ENCODE results near the gene PELI2.
A peak's percentile ranks its signal among the peaks of the same experiment; 100 is the strongest.

Gene PELI2

DNA sequence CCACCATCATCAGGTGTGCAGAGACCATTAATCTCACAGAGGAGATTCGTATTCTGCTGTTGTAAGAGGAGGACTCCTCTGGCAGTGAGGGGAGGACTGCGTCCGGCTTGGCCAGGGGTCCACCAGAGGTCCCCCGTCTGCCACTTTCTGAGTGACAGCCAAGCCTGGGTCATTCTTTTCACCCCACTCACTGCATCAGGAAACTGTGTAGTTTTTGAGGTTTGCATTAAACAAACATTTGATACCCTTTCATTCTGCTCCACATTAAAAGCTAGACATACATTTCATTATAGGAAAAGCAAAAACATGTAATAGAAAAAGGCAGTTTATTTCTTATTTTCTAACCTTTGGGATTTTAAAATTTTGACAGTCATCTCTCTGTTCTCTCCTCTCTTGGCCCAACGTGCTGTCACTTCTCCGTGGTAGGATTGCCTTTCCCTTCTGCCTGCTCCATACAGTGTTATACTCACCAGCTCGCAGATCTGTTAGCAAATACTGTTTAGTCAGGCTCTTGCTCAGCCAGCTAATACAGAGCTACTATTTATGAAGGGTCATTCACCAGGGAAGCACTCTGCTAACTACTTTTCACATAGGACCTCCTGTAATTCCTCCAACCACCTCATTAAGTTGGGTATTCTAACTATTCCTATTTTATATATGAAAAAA, 99.3 kb downstream of the PELI2 start:
- no peak for DNase-seq (ENCODE audit: low read depth)

DNA sequence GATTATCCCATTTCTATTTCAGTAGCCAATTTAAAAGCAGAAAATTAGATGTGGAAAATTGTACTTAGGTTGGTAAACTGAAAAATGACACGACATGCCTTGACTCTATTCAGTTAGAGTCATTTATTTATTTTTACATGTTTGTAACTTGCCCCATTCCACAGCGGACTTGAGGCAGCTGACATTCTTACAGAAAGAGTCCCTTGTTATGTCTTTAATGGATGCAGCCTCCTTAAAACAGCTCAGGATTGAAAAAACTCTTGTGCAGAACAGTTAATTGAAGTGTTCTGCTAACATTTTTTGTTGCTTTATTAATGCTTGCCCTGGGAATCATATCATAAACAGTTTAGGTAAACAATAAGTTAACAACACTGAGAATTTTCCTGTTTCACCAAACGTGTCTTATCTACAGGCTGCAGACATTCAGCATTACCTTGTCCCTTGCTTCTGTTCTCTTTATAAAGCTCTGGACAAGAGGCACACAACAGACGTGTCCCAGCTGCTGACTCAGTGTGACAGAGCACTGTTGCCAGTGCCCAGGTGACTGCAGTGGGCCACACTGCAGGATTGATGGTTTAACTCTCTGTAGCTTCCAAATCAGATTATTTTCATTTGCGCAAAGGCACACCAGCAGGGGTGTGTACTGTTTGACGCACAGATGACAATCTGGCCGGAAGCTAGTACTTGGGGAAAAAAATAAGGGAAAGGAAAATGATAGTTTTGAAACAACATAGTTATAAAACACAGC, 101.6 kb downstream of the PELI2 start:
- no peak overlapping the region for H3K4me3 ChIP-seq (ENCODE audit: low read depth, low read length)
- no peak for DNase-seq (ENCODE audit: low read depth)

More for the DNA sequence above, 99.3 kb downstream of the PELI2 start:
- H3K4me3 ChIP-seq (ENCODE audit: low read depth, low read length): no peak overlapping the region

DNA sequence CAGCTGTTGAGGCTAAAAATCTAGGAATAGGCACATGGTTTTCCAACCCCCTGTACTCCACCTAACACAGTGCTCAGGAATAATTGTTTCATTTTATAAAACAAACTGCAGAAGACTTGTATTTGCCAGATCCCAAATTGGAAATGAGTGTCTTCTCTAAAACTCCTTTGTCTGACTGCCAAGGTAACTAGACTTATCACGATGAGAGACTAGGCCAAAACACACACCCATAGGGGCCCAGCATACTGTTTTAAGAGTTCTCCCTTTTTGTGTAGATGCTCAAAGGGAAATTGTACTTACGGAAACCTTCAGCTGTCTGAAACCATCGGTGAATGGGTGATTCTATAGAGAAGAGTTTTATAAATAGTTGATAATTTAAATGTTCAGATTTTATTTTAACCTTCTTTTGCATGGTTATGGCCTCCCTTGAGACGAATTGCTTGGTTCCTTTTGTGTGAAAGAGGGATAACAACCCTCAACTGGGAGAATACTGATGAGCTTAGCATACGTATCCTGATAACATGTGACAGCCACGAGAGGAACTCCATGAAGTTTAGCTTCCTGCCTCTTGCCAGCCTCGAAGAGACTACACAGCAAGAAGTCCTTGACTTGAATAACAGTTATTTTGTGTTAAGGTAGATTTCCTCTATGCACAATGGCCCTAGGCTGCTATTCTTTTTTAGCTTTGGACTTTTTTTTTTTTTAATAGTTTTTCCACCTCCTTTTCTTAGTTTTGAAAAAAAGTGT, 103.3 kb downstream of the PELI2 start:
- H3K4me3 ChIP-seq (ENCODE audit: low read depth, low read length): no peak overlapping the region
- DNase-seq (ENCODE audit: low read depth): no peak

DNA sequence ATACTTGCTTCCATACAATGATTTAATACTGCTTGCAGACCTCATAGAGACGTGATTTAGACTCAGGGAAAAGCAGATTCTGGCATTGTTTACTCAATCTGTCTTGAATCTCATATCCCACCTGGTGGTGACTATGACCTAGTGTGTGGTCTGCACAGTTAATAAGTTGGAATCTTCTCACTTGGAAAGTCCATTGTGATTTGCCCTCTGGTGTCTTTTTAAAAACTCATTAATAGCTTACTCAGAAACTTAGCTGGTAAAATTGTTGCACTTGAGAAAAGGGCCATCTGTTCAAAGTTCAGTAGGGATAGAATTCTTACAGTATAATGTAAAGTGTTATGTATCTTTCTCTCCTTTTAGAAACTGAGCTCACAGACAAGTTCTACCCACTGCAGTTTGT, 106.0 kb downstream of the PELI2 start:
- DNase-seq (ENCODE audit: low read depth): no peak
- no peak overlapping the region for H3K4me3 ChIP-seq (ENCODE audit: low read depth, low read length)

DNA sequence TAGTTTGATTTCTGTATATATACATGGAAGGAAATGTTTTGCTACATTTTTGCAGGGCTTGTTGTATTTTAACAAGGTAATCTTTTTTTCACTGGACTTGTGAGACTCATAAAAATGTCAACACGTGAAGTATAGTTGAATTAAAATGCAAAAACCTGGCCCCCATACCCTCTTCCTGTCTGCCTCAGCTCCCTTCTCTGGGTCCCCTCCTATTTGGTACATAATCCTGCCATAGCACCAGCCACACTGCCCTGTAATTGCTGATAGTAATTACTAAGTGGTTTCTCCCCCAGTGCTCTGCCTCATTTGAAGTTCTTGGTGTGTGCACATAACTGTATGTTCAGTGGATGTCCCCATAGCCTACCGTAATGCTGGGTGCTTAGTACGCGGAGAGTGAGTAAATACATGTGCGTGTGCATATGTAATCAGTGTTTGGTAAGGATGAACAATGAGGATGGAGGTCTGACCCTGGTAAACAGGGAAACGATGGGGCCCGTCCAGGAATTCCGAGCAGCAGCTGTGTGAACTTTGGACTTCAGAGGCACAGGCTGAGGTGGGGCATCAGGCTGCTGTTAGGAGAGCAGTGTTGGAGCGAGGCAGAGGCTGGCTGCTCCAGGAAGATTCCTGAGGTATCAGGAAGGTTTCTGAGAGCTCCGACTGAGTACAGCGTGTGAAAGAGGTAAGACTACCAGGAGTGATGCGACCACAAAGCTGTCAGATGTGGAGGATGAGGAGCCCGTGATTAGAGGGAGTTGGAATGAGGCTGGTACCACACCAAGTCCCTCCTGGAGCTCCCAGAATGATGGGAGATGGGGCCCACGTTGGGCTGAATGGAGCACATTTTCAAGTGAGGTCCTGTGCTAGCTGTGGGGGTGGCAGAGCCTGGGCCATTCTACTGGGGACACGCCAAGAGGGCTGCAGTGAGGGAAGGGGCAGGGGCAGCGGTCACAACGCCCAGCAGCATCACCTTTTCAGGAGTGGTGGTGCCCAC, 106.8 kb downstream of the PELI2 start:
- no peak for DNase-seq (ENCODE audit: low read depth)
- H3K4me3 ChIP-seq (ENCODE audit: low read depth, low read length): no peak overlapping the region

DNA sequence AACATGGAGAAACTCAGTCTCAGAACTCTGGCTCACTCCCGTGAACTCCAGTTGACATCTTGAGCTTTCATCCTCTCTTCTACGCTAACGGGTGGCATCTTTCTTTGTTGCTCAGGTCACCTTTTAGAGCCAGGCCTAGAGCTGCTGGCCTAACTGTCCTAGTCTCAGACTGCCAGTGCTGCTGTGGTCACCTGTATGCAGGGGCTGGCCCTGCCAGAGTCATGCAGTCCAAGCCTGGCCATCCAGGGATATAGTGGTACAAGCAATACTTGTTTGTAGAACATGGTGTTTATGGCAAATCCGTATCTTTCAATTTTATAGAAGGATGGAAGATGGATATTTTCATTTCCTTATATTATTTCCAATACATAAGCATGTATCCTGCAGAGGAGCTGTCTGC, 117.2 kb downstream of the PELI2 start:
- H3K4me3 ChIP-seq (ENCODE audit: low read depth, low read length): no peak overlapping the region
- no peak for DNase-seq (ENCODE audit: low read depth)

DNA sequence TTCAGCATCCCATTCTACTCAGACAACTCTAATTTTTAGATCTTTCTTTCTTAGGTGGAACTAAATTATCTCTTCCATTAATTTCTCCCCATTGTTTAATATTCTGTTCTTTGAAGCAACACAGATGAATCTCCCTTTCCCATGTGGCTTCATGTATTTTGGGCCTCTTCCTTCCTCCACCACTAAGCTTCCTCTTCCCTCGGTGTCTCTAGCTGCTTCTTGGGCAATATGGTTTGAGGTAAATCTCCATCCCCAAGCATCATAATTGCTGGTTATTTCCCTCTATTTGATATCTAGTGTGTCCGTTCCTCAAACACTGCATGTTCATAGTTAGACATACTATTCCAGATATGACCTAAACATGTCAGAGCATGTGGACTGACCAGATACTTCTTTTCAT, 119.2 kb downstream of the PELI2 start:
- H3K4me3 ChIP-seq (ENCODE audit: low read depth, low read length): no peak overlapping the region
- DNase-seq (ENCODE audit: low read depth): no peak

DNA sequence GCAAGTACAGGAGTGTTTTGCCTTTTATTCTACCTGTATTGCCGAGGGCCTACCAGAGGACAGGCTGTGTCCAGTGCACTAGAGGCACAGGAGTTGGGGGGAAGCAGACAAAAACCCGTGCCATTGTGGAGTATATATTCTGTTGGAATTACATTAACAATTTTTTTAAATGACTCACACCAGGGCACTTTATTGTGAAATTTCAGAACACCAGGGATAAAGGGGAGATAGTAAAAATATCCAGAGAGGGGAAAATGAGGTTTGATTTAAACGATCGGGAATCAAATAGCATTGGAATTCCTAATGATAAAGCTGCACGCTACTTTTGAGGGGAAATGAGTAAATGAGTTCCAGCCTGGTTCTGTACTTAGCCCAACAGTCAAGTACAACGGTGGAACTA, 123.2 kb downstream of the PELI2 start:
- H3K4me3 ChIP-seq (ENCODE audit: low read depth, low read length): no peak overlapping the region
- DNase-seq (ENCODE audit: low read depth): no peak

DNA sequence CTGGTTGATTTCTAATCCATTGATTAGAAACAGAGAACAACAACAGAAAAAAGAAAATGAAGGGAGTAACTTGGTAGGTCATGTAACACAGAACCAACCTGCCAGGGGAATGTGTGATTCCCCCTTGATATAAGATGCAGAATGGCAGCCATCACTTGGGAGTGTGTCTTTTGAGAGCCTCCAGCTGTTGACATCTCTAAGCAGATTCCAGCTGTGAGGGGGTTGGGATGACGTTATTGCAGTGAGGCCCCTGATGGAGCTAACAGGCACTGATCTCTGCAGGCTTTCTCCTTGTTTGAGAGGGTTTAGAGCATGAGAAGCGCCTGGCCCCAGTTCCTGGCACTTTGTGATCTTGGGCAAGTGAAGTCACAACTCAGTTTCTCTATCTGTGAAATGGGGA, 124.9 kb downstream of the PELI2 start:
- no peak overlapping the region for H3K4me3 ChIP-seq (ENCODE audit: low read depth, low read length)
- DNase-seq (ENCODE audit: low read depth): no peak

DNA sequence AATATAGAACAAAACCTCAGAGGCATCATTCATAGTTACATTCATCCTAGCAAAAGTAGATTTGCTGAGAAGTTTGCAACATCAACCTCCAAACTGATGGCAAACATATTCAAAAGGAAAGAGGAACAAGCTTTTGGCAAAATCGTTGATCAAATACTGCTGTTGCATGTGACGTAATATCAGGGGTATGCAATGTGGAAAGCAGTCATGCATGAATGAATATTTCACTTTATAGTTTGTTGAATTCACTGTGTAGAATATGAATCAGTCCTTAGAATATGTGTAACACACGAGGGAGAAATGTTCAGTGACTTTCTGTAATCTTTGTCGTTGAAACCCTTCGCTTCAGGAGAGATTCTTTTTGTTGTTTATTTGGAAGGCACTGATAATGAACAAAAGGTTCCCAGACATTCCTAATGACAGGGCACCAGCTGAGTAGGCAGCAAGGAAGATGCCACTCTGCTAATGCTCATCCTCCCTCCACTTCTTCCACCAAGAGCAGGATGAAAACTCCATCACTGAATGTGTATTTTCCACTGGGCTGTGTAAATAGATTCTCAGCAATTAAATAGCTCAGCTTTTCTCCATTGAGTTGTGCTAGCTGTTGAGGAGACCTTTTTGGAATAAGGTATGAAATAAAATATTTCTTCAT, 126.1 kb downstream of the PELI2 start:
- peak; percentile 70 for DNase-seq (ENCODE audit: low read depth)

DNA sequence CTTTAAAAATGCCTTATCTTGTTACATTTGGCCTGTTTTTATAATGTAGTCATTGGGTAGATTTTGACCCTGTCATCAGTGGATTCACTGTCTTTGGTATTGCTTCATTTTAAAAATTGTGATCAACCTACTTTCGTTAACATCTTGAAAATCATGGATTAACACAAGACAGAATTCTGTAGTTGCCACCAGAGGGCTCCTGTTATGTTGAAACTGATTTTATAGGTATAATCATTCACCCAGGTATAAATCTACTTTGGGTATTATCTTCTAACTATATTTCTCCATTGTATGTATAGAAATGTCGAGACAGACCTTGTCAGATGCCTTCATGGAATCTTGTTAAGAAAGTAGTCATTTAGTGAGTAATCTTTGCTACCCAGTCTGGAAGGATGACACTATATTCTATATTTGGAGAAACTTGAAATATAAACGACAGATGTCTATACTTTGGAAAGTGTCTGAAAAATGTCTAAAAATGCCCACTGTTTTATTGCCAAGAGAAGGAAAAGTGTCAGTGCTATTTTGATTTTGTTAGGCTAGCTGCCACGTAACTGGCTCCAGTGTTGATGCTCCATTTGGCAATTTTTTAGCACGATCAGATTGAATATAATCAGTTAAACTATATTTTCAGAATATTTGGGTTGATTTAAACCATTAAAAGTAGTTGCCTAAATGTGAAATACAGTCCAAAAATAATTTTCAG, 129.4 kb downstream of the PELI2 start:
- no peak overlapping the region for H3K4me3 ChIP-seq (ENCODE audit: low read depth, low read length)
- no peak for DNase-seq (ENCODE audit: low read depth)

More for the DNA sequence above, 126.1 kb downstream of the PELI2 start:
- no peak overlapping the region for H3K4me3 ChIP-seq (ENCODE audit: low read depth, low read length)

DNA sequence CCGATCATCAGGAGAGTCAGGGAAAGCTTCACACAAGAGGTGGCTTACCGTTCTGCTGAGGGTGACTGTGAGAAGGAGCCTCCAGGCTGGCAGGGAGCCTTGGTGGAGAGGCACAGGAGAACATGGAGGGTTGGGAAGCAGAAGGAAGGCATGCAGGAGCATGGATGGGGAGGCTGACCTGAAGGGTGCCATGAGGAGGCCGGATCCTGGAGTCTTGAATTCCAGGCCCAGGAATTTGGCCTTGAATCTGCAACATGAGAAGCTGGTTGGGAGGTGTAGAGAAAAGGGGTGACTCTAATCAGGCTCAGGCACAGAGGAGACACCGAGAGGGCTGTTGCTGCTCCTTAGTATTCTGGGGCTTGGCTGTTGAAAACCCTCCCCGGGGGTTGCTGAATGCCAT, 130.2 kb downstream of the PELI2 start:
- DNase-seq (ENCODE audit: low read depth): no peak
- H3K4me3 ChIP-seq (ENCODE audit: low read depth, low read length): no peak overlapping the region

DNA sequence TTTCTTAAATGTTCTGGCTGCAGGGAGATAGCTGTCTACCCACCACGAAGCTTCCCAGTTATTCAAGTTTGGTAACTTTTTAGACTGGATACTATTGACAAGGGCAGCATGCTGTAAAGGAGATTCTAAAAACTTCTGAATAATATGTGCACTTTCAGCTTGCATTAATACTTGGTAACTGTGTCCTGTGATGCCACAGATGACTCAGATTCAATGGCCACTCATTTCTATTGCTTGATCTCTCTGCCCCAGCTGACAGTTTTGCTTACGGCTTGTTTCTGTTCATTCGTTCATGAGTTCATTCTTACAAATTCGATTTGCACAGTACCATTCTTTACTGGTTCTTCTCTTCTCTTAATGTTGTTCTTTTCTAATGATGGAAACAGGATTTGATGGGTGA, 142.8 kb downstream of the PELI2 start:
- DNase-seq (ENCODE audit: low read depth): no peak
- no peak overlapping the region for H3K4me3 ChIP-seq (ENCODE audit: low read depth, low read length)

DNA sequence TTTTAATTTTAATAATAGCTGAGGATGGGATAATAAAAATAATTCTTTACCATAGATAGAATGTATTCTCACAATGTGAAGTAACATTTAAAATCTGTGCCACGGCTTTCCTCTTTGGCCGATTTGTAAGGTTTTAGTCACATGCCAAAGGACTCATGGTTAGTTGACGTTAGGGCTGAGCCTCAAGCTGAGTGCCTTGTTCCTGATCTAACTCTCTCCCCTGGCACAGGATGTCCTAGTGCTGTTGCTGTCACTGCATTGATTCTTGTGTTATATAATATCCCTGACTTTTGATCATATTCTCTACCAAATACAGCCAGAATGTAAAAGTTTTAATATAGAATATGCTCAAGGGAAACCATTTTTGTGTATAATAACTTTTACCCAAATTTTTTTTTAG, 144.3 kb downstream of the PELI2 start:
- H3K4me3 ChIP-seq (ENCODE audit: low read depth, low read length): no peak overlapping the region
- DNase-seq (ENCODE audit: low read depth): no peak

DNA sequence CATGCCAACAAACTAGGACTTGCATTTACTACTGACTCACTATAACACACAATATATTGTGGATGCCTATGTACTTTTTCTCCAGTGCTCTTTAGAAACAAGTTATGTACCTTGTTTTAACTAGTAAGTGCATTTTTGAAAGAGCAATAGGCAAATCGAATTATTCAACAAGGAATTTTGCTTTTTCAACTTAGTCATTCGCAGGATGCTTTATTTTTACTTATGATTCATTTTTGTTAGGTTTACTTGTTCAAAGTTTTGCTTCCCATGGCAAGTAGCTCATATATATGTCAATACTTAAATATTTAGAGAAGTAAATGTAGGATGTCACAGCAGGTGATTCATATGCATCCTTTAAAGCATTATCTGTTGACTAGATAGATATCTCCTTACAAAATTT, 149.8 kb downstream of the PELI2 start:
- no peak for DNase-seq (ENCODE audit: low read depth)
- no peak overlapping the region for H3K4me3 ChIP-seq (ENCODE audit: low read depth, low read length)

DNA sequence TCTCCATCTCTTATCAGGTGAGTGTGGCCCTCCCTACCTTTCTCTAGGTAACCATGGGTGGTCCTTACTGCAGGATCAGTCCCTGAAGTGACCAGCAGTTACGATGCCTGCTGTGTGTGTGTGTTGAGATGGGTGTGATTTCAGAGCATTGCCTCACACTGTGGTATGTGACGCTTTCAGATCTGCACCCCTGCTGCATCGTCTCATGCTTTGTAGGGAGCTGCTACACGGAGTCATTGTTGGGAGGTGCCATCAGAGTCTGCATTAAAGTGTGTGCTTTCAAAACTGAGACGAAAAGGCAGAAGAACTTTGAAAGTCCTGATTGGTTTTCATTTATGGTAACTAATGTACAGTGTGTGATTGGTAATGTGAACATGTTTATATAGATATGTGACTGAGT, 150.5 kb downstream of the PELI2 start:
- H3K4me3 ChIP-seq (ENCODE audit: low read depth, low read length): no peak overlapping the region
- no peak for DNase-seq (ENCODE audit: low read depth)

DNA sequence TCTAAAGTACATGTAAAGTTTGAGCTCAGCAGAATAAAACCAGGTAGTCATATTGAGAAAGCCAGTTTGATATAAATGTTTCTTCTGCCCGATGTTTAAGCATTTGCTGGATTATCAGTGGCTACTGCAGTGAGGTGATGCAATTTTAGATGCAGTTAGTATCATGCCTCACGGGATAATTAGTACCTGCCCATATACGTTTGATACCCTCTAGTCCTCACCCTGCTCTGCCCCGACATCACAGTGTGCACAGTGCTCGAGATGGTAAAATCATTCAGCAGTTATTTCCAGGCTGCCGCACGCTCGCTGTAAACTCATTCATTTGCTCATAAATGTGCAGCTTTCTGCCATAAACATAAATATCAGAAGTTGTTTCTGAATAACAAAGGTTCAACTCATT, 152.7 kb downstream of the PELI2 start:
- DNase-seq (ENCODE audit: low read depth): no peak
- no peak overlapping the region for H3K4me3 ChIP-seq (ENCODE audit: low read depth, low read length)

DNA sequence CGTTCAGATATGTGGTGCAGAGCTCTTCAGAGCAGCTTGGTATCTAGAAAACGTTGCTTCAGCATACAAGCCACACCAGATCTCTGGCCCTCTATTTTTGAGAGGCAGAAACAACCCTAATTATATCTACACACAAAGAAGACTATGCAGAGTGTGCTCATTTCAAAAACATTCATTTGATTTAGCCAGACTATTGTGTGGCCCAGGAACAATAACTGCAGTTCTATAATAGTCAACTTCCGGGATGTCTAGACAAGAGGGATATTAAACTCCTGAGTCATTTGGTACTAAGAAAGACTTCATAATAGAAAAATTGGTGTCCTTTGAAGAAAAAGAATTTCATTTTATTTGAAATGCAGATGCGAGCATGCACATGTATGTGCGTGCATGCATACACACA, 153.8 kb downstream of the PELI2 start:
- H3K4me3 ChIP-seq (ENCODE audit: low read depth, low read length): no peak overlapping the region
- no peak for DNase-seq (ENCODE audit: low read depth)

All from skeletal muscle cell (primary cell).